Stimulated activated CD4-positive, alpha-beta T cell treated with anti-CD3 and anti-CD28 coated beads, Interleukin-4, amount 100 ng/mL, for 48 hours (primary cell): ENCODE data around the gene MIPEP.
"Not testable (repeated sequence)": the region's sequence is repeated elsewhere in the genome, so short reads cannot be mapped to it uniquely, and the experiment has no call there.

Experiments used
- DNase-seq, 2 donors: peaks; one replicate each; pipeline ENCODE4 v3.0.0-alpha.2; 2020; ENCODE audit warnings: low read depth in 2 of 2

Gene MIPEP

DNA sequence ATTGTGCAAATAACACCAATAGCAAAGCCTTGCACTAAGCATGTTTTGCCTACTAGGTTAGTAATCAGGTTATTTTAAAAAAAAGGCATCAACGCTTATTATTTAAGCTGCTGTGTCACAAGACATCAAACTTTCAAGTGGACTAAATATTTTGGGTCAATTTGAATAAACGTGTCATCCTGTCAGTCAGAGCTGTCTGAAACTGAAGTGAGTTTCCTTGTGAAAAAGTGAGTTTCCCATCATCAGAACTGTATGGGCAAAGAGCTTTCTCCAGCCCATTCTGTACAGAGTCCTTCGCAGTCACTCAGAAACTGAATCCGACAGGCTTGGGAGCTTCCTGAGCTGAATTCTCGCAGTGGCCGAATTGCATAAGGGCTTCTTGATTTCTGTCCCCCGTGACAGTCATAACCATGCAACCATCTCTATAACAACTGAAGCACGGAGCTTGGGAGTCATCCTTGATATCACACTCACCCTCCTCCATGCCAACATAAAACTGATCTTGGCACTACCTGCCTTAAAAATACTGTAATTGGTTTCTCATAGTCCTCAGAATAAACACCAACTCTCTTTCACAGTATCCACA is 139.8 kb downstream of the MIPEP start:
- no peak for DNase-seq

DNA sequence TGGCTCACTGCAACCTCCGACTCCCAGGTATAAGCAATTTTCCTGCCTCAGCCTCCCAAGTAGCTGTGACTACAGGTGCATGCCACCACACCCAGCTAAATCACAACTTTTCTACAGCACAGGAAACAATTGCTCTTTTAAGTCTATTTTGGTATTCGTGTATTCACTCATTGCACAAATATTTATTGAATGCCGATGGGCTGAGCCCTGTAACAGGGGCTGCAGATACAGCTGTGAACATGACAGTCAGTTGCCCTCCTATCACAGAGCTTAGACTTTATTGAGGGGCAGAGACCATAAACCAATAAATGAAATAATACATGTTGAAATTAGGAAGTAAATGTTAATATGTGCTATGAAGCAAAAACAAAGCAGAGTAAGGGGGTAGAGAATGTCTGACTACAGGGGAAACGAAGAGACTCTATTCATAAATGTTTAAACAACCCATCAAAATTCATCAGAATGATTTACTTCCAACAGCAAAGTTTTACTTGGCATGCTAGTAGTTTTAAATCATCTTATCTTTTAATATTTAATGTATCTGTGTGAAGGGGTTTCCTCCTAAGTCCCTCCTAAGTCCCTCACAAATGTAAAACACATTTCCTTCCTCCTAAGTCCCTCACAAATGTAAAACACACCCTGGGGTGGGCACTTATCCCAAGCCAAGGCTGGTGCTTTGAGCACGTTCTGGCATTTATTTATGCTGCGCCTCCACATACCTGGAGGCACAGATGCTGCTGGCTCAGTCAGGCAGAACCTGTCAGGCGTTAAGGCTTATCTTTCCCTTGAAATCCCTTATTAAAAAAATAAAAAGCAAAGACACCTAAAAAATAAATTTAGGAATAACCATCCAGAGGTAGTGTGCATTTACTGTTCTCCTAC is 140.8 kb downstream of the MIPEP start:
- DNase-seq, result no peak

DNA sequence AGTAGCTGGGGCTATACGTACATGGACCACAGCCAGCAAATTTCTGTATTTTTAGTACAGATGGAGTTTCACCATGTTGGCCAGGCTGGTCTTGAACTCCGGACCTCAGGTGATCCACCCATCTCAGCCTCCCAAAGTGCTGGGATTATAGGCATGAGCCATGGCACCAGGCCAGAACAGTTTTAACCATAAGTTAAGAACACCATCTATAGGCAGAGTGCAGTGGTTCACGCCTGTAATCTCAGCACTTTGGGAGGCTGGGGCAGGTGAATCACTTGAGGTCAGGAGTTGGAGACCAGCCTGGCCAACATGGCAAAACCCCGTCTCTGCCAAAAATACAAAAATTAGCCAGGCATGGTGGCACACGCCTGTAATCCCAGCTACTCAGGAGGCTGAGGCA is 143.1 kb downstream of the MIPEP start:
- not testable (repeated sequence) for DNase-seq

DNA sequence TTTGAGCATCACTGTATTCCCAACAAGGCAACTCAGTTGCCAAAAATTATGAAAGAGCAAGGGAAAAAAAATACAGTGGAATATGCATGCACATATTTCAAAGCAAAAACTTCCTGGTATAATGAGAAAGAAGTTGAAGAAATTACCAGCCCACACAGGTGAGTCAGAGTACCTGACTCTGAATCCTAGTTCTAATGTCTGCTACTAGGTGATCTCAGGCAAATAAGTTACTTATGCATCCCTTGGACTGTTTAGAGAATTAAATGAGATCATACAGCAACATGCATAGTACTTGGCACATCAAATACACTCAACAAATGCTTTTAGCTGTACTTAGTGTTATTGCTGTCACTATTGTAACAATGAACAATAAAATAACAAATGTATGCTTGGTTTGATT is 144.9 kb downstream of the MIPEP start:
- DNase-seq, result no peak

DNA sequence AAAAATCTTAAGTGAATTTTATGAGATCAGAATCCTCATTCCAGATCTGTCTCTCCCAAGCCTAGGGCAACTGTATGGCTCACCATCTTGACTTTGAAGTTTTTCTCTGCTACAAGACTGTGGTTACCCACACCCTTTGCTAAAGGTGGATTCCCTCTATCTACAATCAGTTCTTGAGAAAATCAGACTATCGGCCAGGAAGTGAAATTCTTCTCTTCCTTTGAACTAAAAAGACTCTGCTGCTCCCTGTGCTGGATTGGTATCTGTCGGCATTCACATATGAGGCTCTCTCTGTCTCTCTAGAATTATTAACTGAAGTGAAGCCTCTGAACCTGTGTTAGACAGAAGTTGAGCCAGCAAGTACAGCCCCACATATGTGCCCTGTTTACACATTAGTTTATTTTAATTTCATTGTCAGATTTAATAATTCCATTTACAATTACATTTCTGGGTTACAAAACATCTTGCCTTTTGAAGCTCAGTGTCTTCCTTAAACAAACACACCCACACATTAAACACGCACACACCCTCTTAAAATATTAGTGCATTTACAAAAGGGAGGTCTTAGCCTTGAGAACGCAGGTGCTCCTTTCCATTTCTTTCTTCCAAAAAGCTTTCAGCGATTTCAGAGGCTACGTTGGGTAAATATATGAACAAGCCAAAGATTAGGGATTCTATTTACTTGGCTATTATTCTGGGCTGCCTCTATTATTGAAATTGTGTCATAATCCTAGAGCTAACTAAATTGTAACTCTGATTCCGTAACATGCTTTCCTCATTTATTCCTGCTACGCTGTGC is 145.7 kb downstream of the MIPEP start:
- DNase-seq, result no peak

DNA sequence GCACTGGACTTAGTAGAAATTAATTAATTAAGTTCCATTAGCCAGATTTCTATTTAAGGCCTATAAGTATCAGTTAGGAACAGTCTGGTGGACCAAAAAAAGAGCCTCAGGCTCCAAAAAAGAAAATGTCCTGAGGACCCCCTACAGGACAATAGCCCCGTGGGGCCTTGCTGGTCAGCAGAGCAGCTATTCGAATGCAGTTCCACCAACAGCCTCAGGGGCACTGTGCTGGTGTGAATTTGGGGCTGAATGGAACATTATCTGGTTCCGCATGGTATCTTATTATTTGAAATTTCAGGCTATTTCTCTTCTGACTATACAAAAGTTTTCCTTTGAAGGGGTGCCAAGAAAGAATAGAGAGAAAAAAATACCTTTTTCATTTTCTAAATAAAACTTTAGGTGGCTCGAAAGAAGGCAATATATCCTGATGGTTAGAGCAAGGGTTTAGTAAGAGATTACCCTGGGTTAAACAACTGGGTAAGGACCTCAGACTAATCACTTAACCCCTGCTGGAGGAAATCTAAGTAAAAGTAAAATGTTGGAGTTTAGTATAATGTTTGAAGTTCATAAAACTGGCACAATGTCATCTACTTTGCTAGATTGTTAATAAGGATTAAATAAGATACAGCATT is 147.2 kb downstream of the MIPEP start:
- no peak for DNase-seq

DNA sequence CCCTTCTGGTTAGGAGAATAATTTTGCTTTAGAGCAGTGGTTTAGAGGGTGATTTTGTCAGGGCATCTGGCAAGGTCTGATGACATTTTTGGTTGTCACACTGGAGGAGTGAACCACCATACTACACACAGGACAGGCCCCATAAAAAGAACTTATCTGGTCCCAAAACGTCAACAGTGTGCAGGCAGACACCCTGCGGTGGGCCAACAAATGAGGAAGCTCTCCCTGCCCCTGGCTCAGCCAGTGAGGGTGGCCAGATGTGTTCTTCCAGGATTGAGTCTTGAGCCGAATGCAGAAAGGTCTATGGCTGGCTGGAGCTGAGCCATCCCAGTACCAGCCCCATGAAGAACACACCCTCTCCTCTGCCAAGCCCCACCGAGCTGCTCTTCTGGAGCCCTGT is 149.2 kb downstream of the MIPEP start:
- no peak for DNase-seq

DNA sequence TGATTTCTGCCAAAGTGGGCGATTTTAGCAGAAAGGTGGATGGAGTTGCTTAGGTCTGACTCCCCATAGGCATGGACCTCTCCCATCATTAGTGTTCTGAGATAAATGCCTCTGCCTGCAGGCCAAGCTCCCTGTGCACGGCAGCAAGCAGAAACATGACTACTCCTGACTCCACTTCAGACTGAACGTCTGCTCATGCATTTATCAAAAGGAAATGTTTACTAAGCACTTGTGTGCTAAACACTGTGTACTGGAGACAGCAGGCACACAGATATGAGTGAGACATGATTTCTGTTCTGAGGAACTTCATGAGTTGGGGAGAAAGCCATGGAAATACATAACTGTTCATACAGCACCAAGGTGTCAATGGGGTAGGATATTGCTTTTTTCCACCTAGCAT is 149.6 kb downstream of the MIPEP start:
- DNase-seq, result no peak

DNA sequence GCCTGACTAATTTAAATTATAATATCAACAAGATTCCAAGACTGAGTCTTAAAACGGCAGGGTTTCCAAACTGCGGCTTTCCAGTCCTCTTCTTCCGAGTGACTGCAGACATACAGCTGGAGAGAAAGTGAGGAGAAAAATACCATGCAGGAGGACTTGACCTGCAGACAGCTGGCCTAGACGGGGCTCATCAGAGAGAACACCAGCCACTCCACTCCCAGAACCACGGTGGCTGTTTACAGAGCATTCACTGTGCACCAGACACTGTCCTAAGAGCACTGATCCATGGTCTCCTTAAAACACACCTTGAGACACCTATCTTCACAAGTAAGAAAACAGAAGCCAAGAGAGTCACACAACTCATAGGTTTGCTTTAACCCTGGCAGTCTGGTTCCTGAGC is 152.7 kb downstream of the MIPEP start:
- no peak for DNase-seq

DNA sequence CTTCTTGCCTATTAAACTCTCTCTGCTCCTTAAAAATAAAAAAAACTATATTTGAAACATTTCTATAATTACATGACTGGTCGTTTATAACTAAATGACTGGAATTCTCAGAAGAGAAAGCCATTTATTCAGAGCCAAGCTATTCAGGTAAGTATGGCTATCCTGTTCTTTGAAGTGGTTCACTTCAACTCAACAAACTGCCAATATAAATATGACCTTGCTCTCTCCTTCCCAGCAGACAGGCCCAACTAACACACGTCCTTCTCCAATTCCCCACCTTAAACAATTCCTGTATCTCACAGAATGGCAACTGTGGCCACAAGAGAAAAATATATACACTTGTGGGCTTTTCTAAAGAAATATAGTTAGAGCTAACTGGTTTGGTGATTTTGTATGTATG is 153.9 kb downstream of the MIPEP start:
- DNase-seq, result no peak

DNA sequence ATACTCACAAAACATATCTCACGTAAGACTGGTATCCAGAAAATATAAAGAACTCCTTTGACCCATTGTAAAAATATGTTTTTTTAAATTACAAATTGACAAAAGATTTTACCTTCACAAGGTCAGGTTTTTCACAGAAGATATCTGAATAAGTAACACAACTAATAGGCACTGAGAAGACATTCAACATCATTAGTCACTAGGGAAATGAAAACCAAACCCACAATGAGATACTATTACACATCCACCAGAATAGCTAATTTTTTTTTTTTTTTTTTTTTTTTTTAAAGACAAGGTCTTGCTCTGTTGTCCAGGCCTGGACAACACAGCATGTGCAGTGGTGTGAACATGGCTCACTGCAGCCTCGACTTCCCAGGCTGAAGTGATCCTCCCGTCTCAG is 157.5 kb downstream of the MIPEP start:
- DNase-seq, result no peak

DNA sequence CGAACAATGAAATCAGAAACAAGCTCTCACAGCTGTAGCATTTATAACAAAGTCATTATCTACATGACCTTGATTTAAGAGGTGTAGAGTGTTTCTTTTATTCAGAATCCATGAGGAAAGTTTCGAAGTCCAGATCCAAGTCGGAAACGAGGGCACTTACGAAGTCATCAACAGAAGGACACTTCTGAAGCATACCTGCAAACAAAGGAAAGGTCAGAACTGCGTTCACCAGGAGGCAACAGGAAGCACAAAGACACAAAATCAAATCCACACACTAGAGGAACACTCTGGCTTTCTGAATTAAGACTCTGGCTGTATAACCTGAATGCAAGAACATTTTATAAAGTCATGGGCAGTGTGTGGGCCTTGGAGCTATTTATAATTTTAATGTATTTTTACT is 158.9 kb downstream of the MIPEP start:
- DNase-seq, result no peak

DNA sequence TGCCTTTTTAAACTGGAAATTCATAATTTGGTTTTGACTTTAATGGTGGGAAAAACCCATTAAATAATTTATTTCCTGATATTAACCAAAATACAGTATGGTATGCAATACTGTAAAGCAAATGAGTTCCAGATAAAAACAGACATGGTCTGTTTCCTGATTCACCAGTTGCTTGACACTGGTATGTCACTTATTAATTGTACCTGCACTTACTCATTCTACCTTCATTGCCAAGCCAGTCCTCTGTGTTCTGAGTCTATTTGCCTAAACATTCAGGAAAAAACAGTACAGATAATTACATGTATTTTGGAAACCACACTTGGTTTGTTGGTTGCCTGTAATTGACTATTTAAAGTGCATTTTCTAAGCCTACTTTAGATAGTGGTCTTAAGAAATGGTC is 159.7 kb downstream of the MIPEP start:
- DNase-seq, result no peak

DNA sequence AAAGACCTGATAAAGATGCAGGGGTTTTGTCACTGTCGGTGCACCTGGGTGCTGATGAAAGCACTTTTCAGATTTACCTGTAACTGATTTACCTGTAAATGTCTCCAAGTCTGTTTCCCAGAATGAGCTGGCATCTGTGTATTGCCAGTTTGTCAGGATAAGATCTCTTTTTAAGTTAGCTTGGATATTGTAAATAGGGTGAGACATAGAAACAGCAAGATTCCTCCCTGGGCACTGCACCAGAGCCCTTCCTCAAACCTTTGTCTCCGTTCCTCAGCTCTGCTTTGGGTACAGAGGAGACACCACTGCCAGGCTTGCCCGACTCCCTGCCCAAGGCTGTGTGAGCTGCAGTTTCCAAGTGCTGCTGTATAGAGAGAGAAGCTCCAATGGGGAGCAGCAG is 160.4 kb downstream of the MIPEP start:
- DNase-seq, result no peak

DNA sequence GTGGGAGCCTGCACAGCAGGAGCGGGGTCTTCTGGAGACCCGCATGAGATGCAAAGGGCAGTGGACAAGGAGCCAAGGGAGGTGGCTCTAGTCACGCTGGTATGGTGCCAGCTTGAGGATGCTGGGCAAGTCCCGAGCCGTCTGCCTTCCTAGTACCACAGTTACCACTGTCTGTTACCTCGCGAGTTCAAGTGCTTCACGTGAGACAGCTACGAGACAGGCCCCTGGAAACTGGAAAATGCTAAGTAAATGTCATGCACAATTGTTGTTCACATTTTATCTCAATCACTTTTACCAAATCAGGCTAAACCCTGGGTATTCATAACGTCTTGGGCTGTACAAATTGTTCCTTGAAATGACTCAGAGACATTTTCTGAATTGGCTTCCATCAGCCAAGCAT is 163.3 kb downstream of the MIPEP start:
- no peak for DNase-seq

DNA sequence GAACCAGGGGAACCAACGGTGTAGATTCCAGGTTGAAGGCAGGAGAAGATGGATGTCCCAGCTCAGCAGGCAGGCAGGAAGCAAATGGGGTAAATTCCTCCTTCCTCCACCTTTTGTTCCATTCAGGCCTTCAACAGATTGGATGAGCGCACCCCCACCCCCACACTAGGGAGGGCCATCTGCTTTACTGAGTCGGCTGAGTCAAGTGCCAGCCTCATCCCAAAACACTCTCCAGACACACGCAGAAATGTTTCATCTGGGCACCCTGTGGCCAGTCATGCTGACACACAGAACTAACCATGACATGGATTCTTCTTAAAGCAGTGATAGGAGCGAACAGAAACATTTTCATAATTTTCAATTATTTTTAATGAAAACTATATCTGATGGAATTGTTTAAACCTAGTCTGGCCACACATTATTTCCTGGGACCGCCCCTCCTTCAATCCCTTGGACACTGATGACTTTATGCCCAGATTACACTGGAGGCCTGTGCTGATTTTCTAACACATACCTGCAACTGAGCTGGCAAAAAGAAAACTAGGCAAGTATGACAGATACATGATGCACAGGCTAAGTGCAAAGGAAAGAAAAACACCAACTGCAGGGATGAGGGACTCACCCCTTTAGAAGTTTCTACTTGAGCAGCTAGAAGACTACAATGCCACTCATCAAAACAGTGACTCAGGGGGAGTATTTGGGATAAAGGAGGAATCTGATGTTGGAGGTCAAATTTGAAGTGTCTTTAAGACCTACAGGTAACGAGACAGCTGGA is 164.8 kb downstream of the MIPEP start:
- no peak for DNase-seq

DNA sequence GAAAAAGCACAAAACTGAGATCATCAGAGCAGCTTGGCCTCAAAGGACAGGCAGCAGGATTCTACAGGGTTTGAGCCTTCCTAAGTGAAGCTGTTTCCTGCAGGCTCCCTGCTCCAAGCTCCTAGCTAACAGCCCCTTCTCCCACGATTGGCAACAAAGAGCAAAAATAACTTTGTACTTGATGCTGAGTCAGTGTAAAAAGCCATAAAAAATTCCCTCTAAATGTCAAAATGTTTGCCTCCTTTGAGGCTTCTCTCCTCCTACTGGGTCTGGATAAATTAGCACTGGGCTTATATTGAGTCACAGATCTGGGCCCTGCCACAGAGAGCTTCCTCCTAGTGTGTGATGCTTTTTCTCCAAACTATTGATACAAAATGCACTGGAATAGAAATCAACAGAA is 165.7 kb downstream of the MIPEP start:
- no peak for DNase-seq

DNA sequence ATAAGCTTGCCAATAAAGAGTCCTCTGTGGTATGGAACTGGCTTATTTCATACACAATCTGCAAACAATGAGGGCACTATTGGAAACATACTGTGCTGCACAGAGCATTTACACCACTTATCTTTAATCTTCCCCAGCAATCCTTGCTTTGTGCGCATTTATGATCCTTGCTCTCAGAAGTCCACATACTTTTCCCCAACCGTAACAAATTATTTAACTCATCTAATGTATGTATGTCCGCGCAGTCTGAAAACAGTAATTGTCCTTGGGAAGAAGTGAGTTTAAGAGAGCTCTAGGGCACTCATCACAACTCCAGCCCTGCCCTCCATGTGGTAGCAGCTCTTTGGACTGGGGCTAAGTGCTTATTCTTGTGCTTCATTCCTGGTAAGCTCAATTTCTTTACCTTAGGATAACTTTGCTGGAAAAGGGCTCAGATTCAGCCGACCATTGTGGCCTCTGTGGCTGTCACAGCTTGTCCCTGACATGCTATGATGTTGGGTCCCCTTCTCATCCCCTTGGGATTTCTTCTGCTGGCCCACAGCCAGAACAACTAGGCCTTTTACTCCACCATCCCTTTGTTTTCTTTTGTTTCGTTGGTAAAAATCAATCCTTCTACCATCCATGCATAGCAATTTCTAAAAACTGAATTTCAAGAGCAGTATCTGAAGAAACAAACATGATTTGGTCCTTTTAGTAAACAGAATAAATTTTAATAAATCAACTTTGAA is 166.3 kb downstream of the MIPEP start:
- no peak for DNase-seq

DNA sequence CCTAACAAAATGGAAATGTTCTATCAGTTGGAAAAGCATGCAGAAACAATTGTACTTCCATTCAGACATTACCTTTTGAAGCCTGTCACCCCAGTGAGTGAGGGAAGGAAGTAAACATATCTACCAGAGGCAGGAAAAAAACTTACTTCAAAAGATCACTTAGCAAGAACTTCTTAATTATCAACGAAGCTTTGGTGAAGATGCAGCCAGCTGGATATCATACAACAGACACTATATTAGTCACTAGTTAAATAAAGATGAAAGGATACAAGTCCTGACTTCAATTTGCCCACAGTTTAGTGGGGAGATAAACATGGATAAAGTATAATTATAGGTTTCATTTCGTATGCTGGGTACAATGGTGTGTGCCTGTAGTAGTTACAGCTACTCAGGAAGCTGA is 170.2 kb downstream of the MIPEP start:
- DNase-seq, result no peak

DNA sequence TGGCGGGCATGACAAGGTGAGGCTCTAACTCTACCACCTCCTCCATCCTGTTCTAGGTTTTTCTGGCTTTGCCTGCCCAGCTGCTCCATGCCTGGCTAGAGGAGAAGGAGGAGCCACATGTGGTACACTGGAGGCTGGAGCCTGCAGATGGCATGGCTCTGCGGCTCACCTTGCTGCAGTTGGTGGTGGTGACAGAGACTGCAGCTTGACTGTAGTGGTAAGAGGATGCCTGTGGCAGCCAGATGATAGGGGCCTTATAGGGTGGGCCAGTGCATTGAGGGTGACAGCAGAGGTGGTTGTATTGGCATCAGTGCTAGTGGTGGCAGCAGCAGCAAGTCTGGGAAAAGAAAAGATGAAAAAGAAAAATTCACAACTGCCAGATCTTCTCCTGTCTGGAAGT is 172.8 kb downstream of the MIPEP start:
- DNase-seq, result no peak

DNA sequence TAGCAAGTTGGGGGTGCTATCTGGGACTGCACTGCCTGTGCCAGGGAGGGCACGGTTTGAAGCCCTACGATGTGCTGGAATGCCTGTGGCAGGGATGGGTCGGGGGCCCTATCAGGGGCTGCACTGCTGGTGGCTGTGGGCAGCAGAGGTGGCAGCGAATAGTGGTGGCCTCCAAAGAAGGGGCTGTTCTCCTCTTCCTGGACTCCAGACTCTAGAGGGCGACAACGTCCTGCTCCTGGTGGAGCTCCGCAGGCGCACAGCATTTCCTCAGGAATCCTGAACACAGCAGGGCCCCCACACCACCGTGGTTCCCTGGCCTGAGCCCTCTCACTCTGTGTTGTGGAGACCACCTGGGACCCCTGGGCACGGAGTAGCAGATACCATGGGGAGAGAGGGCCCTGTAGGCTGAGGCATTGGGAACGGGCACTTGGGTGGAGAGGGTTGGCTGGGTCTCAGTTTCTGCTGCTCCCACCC is 173.4 kb downstream of the MIPEP start:
- no peak for DNase-seq
